CD8-positive, alpha-beta memory T cell (primary cell): ENCODE measurements around the gene CBLN3. TPM values are rescaled to one million over a fixed set of nuclear protein-coding genes. Genes with fewer than 3 reads are reported as not detected.
"Not testable (repeated sequence)": the region's sequence is repeated elsewhere in the genome, so short reads cannot be mapped to it uniquely, and the experiment has no call there.

Experiments used
- CTCF ChIA-PET: fragments of 350-600 bp; sonication (Branson Sonifier 250); formaldehyde crosslinking; loops from one replicate; lab custom pipeline; 2021; ENCODE audit warnings: antibody characterized with exemption; lab: Charles Lee
- POLR2A ChIA-PET: fragments of 350-600 bp; sonication (Branson Sonifier 250); formaldehyde crosslinking; loops from one replicate; lab custom pipeline; 2021; ENCODE audit warnings: antibody characterized with exemption; lab: Charles Lee
- DNase-seq, 5 donors: peaks; one replicate each; pipeline versions ENCODE4 v3.0.0 to v3.0.0-alpha.2; 2020 to 2022; ENCODE audit warnings: mixed read lengths in 1 of 5
- H3K27ac ChIP-seq: one replicate; pipeline ENCODE4 v1.7.0; 2013; ENCODE audit warnings: low read depth, mild to moderate bottlenecking, low read length, moderate library complexity
- H3K27me3 ChIP-seq: 2 replicates; pipeline ENCODE4 v1.7.0; 2013; ENCODE audit warnings: low read length, mild to moderate bottlenecking; ENCODE audit not compliant: insufficient read depth, poor library complexity, severe bottlenecking
- H3K36me3 ChIP-seq: 2 replicates; pipeline ENCODE4 v1.7.0; 2013; ENCODE audit warnings: mild to moderate bottlenecking, low read length, moderate library complexity; ENCODE audit not compliant: insufficient read depth
- H3K4me1 ChIP-seq: 2 replicates; pipeline ENCODE4 v1.7.0; 2013; ENCODE audit warnings: mild to moderate bottlenecking, low read length, moderate library complexity; ENCODE audit not compliant: insufficient read depth
- H3K4me3 ChIP-seq: 2 replicates; pipeline ENCODE4 v1.7.0; 2013; ENCODE audit warnings: mild to moderate bottlenecking, low read length
- H3K9me3 ChIP-seq: 2 replicates; pipeline ENCODE4 v1.7.0; 2013; ENCODE audit warnings: mild to moderate bottlenecking, low read length
- H3K27ac Mint-ChIP-seq, 8 donors: one replicate each; pipeline ENCODE4 v1.8.0; 2020 to 2021; ENCODE audit warnings: mixed read lengths in 8 of 8, mild to moderate bottlenecking in 6 of 8, inconsistent platforms in 3 of 8, moderate library complexity in 3 of 8
- H3K27me3 Mint-ChIP-seq, 2 donors: one replicate each; pipeline ENCODE4 v1.8.0; 2020 to 2021; ENCODE audit warnings: mixed read lengths in 2 of 2, mild to moderate bottlenecking in 1 of 2, moderate library complexity in 1 of 2
- H3K36me3 Mint-ChIP-seq, 3 donors: one replicate each; pipeline ENCODE4 v1.8.0; 2020 to 2021; ENCODE audit warnings: mixed read lengths in 3 of 3, inconsistent platforms in 1 of 3, mild to moderate bottlenecking in 1 of 3
- H3K4me1 Mint-ChIP-seq, 3 donors: one replicate each; pipeline ENCODE4 v1.8.0; 2020 to 2021; ENCODE audit warnings: mixed read lengths in 3 of 3, inconsistent platforms in 1 of 3, mild to moderate bottlenecking in 1 of 3
- H3K4me3 Mint-ChIP-seq, 7 donors: one replicate each; pipeline ENCODE4 v1.8.0; 2020 to 2021; ENCODE audit warnings: mixed read lengths in 7 of 7, mild to moderate bottlenecking in 6 of 7, moderate library complexity in 4 of 7, inconsistent platforms in 2 of 7
- H3K9me3 Mint-ChIP-seq, 5 donors: one replicate each; pipeline ENCODE4 v1.8.0; 2020 to 2022; ENCODE audit warnings: mixed read lengths in 5 of 5, mild to moderate bottlenecking in 3 of 5, moderate library complexity in 2 of 5, inconsistent platforms in 1 of 5
- polyA plus RNA-seq: library from polyadenylated mRNA; unstranded; fragments of 300-500 nt; fragmentation: Illumina TruSeq; gene quantifications from one replicate; pipeline ENCODE4 v1.2.3, GENCODE V29; 2021
- total RNA-seq, 2 experiments: library from RNA; stranded (reverse); gene quantifications; one replicate each; pipeline ENCODE4 v1.2.3, GENCODE V29; 2021

CBLN3 gene
- total and polyA plus RNA-seq, 3 experiments from 2014 or later: 7.4 to 7.7 TPM; not detected in 1

GRCh38 chr14:24388474-24389179 lies 40.8 kb downstream of the CBLN3 start:
- CTCF ChIA-PET: interaction anchor here (1.6 kb wide), 1 partner anchor 9 kb away, joined by 4 read pairs; no protein-coding TSS in a partner anchor
- H3K27me3 ChIP-seq: peaks cover 3% of the 10 kb centered on the region
- POLR2A ChIA-PET: no interaction called here
- no peaks in the 10 kb centered on the region for H3K36me3 ChIP-seq
- no peaks in the 10 kb centered on the region for H3K4me1 ChIP-seq
- Mint-ChIP-seq H3K4me1 (no peaks in the 10 kb centered on the region), H3K9me3 (no peaks in the 10 kb centered on the region), H3K4me3 (no peak overlapping the region), H3K27ac (peak overlapping the region in 1 of 8 donors; percentile 16), H3K36me3 (no peaks in the 10 kb centered on the region), H3K27me3 (peaks cover 15 to 39% of the 10 kb centered on the region in 2 donors)
- no peak overlapping the region for H3K4me3 ChIP-seq
- no peaks in the 10 kb centered on the region for H3K9me3 ChIP-seq
- no peak overlapping the region for H3K27ac ChIP-seq
- DNase-seq: no peak

GRCh38 chr14:24387579-24387978 lies 41.9 kb downstream of the CBLN3 start:
- POLR2A ChIA-PET, H3K36me3 Mint-ChIP-seq, H3K4me3 Mint-ChIP-seq, H3K27ac Mint-ChIP-seq, DNase-seq, H3K4me1 Mint-ChIP-seq, H3K27ac ChIP-seq, H3K9me3 Mint-ChIP-seq, H3K9me3 ChIP-seq, H3K4me3 ChIP-seq, H3K4me1 ChIP-seq, CTCF ChIA-PET, H3K27me3 ChIP-seq, H3K36me3 ChIP-seq: not testable (repeated sequence)
- H3K27me3 Mint-ChIP-seq: peaks cover 15 to 41% of the 10 kb centered on the region in 2 donors

- Histone ChIP-seq H3K27ac (no peak overlapping the region), H3K4me3 (no peak overlapping the region), H3K9me3 (no peaks in the 10 kb centered on the region), H3K36me3 (no peaks in the 10 kb centered on the region), H3K27me3 (peaks cover 3% of the 10 kb centered on the region), H3K4me1 (no peaks in the 10 kb centered on the region)
- POLR2A ChIA-PET: no interaction called here
- no peak overlapping the region for H3K4me3 Mint-ChIP-seq
- no peaks in the 10 kb centered on the region for H3K36me3 Mint-ChIP-seq
- peaks cover 15 to 38% of the 10 kb centered on the region in 2 donors for H3K27me3 Mint-ChIP-seq
- CTCF ChIA-PET: no interaction called here
- DNase-seq: no peak
- H3K9me3 Mint-ChIP-seq: no peaks in the 10 kb centered on the region
- no peak overlapping the region for H3K27ac Mint-ChIP-seq
- H3K4me1 Mint-ChIP-seq: no peaks in the 10 kb centered on the region
These were observed 42.5 kb downstream of the CBLN3 start for GRCh38 chr14:24387009-24387345.

- Histone ChIP-seq H3K4me1 (no peaks in the 10 kb centered on the region), H3K27me3 (peaks cover 3% of the 10 kb centered on the region), H3K36me3 (no peaks in the 10 kb centered on the region), H3K27ac (no peak overlapping the region), H3K9me3 (no peaks in the 10 kb centered on the region), H3K4me3 (no peak overlapping the region)
- Mint-ChIP-seq H3K36me3 (no peaks in the 10 kb centered on the region), H3K4me1 (no peaks in the 10 kb centered on the region), H3K27ac (no peak overlapping the region), H3K27me3 (peaks cover 7 to 27% of the 10 kb centered on the region in 2 donors), H3K9me3 (no peaks in the 10 kb centered on the region), H3K4me3 (no peak overlapping the region)
- DNase-seq: no peak
- ChIA-PET CTCF (no interaction called here), POLR2A (no interaction called here)
These were observed 43.9 kb downstream of the CBLN3 start for GRCh38 chr14:24385524-24385923.

- Histone ChIP-seq H3K27ac (no peak overlapping the region), H3K9me3 (no peaks in the 10 kb centered on the region), H3K27me3 (peaks cover 3% of the 10 kb centered on the region), H3K4me3 (no peak overlapping the region), H3K36me3 (no peaks in the 10 kb centered on the region), H3K4me1 (no peaks in the 10 kb centered on the region)
- ChIA-PET POLR2A (no interaction called here), CTCF (no interaction called here)
- H3K27ac Mint-ChIP-seq: no peak overlapping the region
- DNase-seq: no peak
- no peaks in the 10 kb centered on the region for H3K9me3 Mint-ChIP-seq
- H3K4me1 Mint-ChIP-seq: no peaks in the 10 kb centered on the region
- peaks cover 10 to 20% of the 10 kb centered on the region in 2 donors for H3K27me3 Mint-ChIP-seq
- no peak overlapping the region for H3K4me3 Mint-ChIP-seq
- H3K36me3 Mint-ChIP-seq: no peaks in the 10 kb centered on the region
These were observed 45.3 kb downstream of the CBLN3 start for GRCh38 chr14:24384169-24384568.

GRCh38 chr14:24382064-24382371 lies 47.5 kb downstream of the CBLN3 start:
- H3K27me3 ChIP-seq: peaks cover 3% of the 10 kb centered on the region
- no peak overlapping the region for H3K27ac ChIP-seq
- DNase-seq: no peak
- H3K36me3 ChIP-seq: no peaks in the 10 kb centered on the region
- no peaks in the 10 kb centered on the region for H3K9me3 ChIP-seq
- H3K4me3 ChIP-seq: no peak overlapping the region
- Mint-ChIP-seq H3K9me3 (no peaks in the 10 kb centered on the region), H3K27me3 (peaks cover 9 to 15% of the 10 kb centered on the region in 2 donors), H3K4me1 (no peaks in the 10 kb centered on the region), H3K36me3 (no peaks in the 10 kb centered on the region), H3K27ac (no peak overlapping the region), H3K4me3 (no peak overlapping the region)
- ChIA-PET POLR2A (no interaction called here), CTCF (interaction anchor here (1.3 kb wide), 1 partner anchor 13 kb away, joined by 3 read pairs; no protein-coding TSS in a partner anchor)
- H3K4me1 ChIP-seq: no peaks in the 10 kb centered on the region

GRCh38 chr14:24381363-24382063 lies 48.0 kb downstream of the CBLN3 start:
- peaks cover under 1% of the 10 kb centered on the region for H3K27me3 ChIP-seq
- no peaks in the 10 kb centered on the region for H3K4me1 ChIP-seq
- Mint-ChIP-seq H3K36me3 (no peaks in the 10 kb centered on the region), H3K4me3 (no peak overlapping the region), H3K4me1 (no peaks in the 10 kb centered on the region), H3K27me3 (peaks cover 6 to 11% of the 10 kb centered on the region in 2 donors), H3K27ac (no peak overlapping the region), H3K9me3 (no peaks in the 10 kb centered on the region)
- H3K36me3 ChIP-seq: no peaks in the 10 kb centered on the region
- no peak for DNase-seq
- POLR2A ChIA-PET: no interaction called here
- H3K27ac ChIP-seq: no peak overlapping the region
- CTCF ChIA-PET: interaction anchor here (1.3 kb wide), 1 partner anchor 14 kb away, joined by 3 read pairs; no protein-coding TSS in a partner anchor
- no peaks in the 10 kb centered on the region for H3K9me3 ChIP-seq
- H3K4me3 ChIP-seq: no peak overlapping the region

GRCh38 chr14:24379907-24380730 lies 49.3 kb downstream of the CBLN3 start:
- H3K27me3 Mint-ChIP-seq: peaks cover 6 to 14% of the 10 kb centered on the region in 2 donors
- H3K4me1 ChIP-seq: no peaks in the 10 kb centered on the region

More at GRCh38 chr14:24379907-24380730, 49.3 kb downstream of the CBLN3 start:
- peak overlapping the region in 1 of 8 donors; percentile 54 for H3K27ac Mint-ChIP-seq
- Histone ChIP-seq H3K36me3 (no peaks in the 10 kb centered on the region), H3K4me3 (no peak overlapping the region), H3K27me3 (no peaks in the 10 kb centered on the region), H3K27ac (no peak overlapping the region), H3K9me3 (no peaks in the 10 kb centered on the region)
- ChIA-PET POLR2A (no interaction called here), CTCF (interaction anchor here (1.6 kb wide), 1 partner anchor 9 kb away, joined by 4 read pairs; no protein-coding TSS in a partner anchor)
- H3K4me3 Mint-ChIP-seq: no peak overlapping the region
- H3K9me3 Mint-ChIP-seq: no peaks in the 10 kb centered on the region
- H3K4me1 Mint-ChIP-seq: no peaks in the 10 kb centered on the region
- DNase-seq: no peak
- H3K36me3 Mint-ChIP-seq: no peaks in the 10 kb centered on the region
